Uterus (tissue), 4 donors: ENCODE measurements around the gene SIN3A. TPM values are rescaled to one million over a fixed set of nuclear protein-coding genes. Genes with fewer than 3 reads are reported as not detected.

Experiments
- DNase-seq, 2 donors: peaks; one replicate each; pipeline ENCODE4 v3.0.0-alpha.2; 2019 to 2020
- H3K27ac ChIP-seq, 2 donors: fragments of 200-600 bp; sonication (generic); 1 replicate in 1 of 2; 2 replicates in 1 of 2; pipeline ENCODE4 v1.5.1; 2016 to 2018
- H3K27me3 ChIP-seq, 2 donors: fragments of 200-600 bp; sonication (generic); one replicate each; pipeline ENCODE4 v1.5.1; 2018 to 2019; ENCODE audit warnings: control low read depth in 1 of 2
- H3K36me3 ChIP-seq, 2 donors: fragments of 200-600 bp; sonication (generic); one replicate each; pipeline ENCODE4 v1.5.1; 2019; ENCODE audit warnings: control low read depth in 1 of 2
- H3K4me1 ChIP-seq, 2 donors: fragments of 200-600 bp; sonication (generic); one replicate each; pipeline ENCODE4 v1.5.1; 2018 to 2019; ENCODE audit warnings: control low read depth in 1 of 2
- H3K4me3 ChIP-seq, 2 donors: fragments of 200-600 bp; sonication (generic); 1 replicate in 1 of 2; 2 replicates in 1 of 2; pipeline ENCODE4 v1.5.1; 2018 to 2019; ENCODE audit warnings: mild to moderate bottlenecking in 1 of 2
- H3K9me3 ChIP-seq, 2 donors: fragments of 200-600 bp; sonication (generic); one replicate each; pipeline ENCODE4 v1.5.1; 2019; ENCODE audit warnings: control low read depth in 1 of 2
- POLR2A ChIP-seq, 2 donors: fragments of 450-650 bp; IDR thresholded peaks; one replicate each; pipeline ENCODE4 v1.6.1; 2016; ENCODE audit warnings: antibody characterized with exemption in 2 of 2, mild to moderate bottlenecking in 1 of 2, moderate library complexity in 1 of 2
- intact Hi-C: fragments of 100-400 bp; cut with DNase I; formaldehyde crosslinking; loops from one replicate; pipeline ENCODE4 v1.15.1; 2023; ENCODE audit warnings: low total_unique reads
- total RNA-seq, 4 donors: library from RNA; depleted of rRNA in 3 of 4; stranded (reverse); fragments of >200 nt in 3 of 4; gene quantifications; one replicate each; pipeline versions ENCODE4 v1.1.0 to v1.2.4, GENCODE V29; 2014 to 2023
- TF ChIP-seq, protein P1 (sequence below), 4 experiments: fragments of 200-600 bp in 2 of 4; fragments of 450-650 bp in 2 of 4; sonication (generic) in 2 of 4; IDR thresholded peaks; one replicate each; pipeline ENCODE4 v1.5.1; 2016 to 2019; ENCODE audit warnings: antibody characterized with exemption in 4 of 4, mild to moderate bottlenecking in 2 of 4, moderate library complexity in 1 of 4
- donor health status: DM: yes; HTN: yes; CAD: no.

SIN3A gene
- total RNA-seq, 4 donors from 2014 or later = 20.3 to 116 (median 55.2) TPM

DNA sequence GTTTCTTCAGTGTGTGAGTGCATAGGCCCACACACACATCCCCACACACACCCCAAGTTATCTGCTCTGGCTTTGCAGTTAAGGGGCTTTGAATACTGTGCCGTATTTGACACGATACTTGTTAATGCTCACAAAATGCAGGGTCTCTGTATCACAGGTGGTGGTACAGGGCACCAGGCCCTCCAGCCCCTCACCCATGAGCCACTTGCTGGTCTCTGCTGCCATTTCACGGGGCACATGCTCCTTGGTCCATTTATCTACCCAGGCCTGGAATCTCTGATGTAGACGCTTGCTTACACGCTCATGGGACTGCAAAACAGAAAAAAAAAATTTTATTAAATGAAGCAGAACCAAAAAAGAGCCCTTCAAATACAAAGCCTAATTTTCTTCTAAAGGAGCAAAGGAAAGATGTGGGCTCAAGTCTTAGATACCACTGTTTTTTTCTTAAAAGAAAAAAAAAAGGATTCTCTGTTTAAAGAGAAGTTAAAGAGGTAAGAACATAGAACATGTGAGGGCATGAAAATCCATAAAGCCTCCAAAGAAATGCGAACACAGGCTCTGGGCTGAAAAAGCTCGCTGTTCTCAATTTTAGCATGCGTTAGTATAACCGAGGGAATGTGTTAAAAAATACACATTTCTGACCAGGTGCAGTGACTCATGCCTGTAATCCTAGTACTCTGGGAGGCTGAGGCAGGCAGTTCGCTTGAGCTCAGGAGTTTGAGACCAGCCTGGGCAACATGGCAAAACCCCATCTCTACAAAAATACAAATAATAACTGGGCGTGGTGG lies 79.4 kb downstream of the SIN3A start:
- intact Hi-C loops = no loop called here
- DNase-seq = no peak
- Histone ChIP-seq H3K4me3 (no peak overlapping the region), H3K27me3 (no peaks in the 10 kb centered on the region), H3K27ac (no peak overlapping the region), H3K4me1 (no peaks in the 10 kb centered on the region), H3K9me3 (no peaks in the 10 kb centered on the region), H3K36me3 (no peaks in the 10 kb centered on the region)
- no peak for TF ChIP-seq POLR2A (IDR thresholded peaks at IDR 0.05)

DNA sequence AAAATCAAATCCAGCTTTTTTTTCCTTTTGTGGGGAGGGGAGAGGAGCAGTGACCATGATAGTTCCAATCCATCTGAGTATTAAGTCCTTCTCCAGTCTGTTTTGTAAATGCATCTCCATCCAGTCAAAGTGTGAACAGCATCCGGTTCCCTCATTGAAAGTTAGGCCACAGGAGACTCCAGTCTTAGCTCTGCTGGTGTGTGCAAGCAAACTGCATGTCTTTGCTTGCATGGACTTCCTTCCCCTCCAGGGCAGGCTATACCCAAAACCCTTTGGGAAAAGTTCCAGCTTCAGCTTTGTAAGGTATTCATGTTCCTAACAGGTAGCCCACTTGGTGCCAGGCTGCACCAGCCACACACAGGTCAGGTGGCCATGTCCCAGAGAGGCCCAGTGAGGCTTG lies 80.0 kb downstream of the SIN3A start:
- no peak for TF ChIP-seq POLR2A (IDR thresholded peaks at IDR 0.05)
- Histone ChIP-seq H3K36me3 (no peaks in the 10 kb centered on the region), H3K4me1 (no peaks in the 10 kb centered on the region), H3K9me3 (no peaks in the 10 kb centered on the region), H3K4me3 (no peak overlapping the region), H3K27me3 (no peaks in the 10 kb centered on the region), H3K27ac (no peak overlapping the region)
- intact Hi-C loops = no loop called here
- DNase-seq = no peak

DNA sequence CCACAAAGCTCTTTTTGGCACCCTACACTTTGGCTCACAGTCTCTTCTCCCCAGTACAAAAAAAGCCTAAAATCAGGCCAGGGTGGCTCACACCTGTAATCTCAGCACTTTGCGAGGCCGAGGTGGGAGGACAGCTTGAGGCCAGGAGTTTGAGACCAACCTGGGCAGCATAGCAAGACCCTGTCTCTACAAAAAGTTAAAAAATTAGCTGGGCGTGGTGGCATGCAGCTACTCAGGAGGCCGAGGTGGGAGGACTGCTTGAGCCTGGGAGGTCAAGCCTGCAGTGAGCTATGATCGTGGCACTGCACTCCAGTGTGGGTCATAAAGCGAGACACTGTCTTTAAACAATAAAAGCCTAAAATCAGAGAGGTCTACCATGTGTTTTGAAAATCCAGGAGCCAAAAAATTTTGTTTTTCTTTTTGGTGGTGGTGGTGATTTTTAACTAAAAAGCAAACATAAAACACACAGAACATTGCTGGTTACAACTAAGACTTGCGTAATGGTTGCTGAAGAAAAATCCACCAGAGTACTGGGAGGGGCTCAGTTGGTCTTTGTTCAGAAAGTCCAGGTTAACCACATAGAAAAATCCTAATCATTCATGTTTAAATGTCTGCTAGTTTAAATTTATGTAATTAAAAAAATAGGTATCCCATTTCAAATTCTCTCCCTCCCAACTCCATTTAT lies 81.5 kb downstream of the SIN3A start:
- TF ChIP-seq, protein P1, sequence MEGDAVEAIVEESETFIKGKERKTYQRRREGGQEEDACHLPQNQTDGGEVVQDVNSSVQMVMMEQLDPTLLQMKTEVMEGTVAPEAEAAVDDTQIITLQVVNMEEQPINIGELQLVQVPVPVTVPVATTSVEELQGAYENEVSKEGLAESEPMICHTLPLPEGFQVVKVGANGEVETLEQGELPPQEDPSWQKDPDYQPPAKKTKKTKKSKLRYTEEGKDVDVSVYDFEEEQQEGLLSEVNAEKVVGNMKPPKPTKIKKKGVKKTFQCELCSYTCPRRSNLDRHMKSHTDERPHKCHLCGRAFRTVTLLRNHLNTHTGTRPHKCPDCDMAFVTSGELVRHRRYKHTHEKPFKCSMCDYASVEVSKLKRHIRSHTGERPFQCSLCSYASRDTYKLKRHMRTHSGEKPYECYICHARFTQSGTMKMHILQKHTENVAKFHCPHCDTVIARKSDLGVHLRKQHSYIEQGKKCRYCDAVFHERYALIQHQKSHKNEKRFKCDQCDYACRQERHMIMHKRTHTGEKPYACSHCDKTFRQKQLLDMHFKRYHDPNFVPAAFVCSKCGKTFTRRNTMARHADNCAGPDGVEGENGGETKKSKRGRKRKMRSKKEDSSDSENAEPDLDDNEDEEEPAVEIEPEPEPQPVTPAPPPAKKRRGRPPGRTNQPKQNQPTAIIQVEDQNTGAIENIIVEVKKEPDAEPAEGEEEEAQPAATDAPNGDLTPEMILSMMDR (IDR thresholded peaks at IDR 0.05) = no peak
- TF ChIP-seq POLR2A (IDR thresholded peaks at IDR 0.05) = no peak
- no peaks in the 10 kb centered on the region for H3K27me3 ChIP-seq
- H3K9me3 ChIP-seq = no peaks in the 10 kb centered on the region
- H3K27ac ChIP-seq = peak overlapping the region in 1 of 2 donors; percentile 92
- no peaks in the 10 kb centered on the region for H3K4me1 ChIP-seq
- no peak overlapping the region for H3K4me3 ChIP-seq
- intact Hi-C loops = loop anchor here (10.0 kb wide), 1 partner anchor 255 kb away; the partner anchor contains the start of gene SNUPN
- no peak for DNase-seq
- no peaks in the 10 kb centered on the region for H3K36me3 ChIP-seq

DNA sequence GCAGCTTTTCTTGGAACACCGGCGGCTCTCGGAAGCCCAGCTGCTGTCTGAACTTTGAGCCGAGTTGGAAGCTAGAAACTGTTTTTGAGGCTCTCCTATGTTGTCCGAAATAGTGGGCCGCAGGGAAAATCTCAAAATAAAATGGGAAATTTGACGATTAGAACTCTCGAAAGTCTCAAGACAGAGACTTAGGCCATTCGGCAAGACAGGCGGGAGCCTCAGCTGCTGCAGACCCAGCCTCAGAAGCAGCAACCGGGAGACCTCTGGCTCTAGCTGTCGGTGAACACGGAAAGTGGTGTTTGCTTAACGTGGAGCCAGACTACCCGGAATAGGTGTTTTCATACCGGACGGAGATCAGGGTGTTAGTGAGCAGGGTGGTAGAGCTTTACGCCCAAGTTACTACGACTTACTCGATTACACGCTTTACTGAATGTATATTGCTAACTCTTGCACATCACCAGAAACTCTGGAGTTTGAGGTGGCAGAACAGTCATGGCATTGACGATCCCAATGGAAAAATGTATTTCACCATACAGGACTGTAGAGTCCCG lies 82.7 kb downstream of the SIN3A start:
- no peaks in the 10 kb centered on the region for H3K9me3 ChIP-seq
- intact Hi-C loops = loop anchor here (10.0 kb wide), 1 partner anchor 256 kb away; the partner anchor contains the start of gene SNUPN
- H3K4me3 ChIP-seq = peak overlapping the region; percentile 85 to 98
- H3K4me1 ChIP-seq = no peaks in the 10 kb centered on the region
- TF ChIP-seq, protein P1 (IDR thresholded peaks at IDR 0.05) = peak in 1 of 4 experiments; percentile 1
- TF ChIP-seq POLR2A (IDR thresholded peaks at IDR 0.05) = no peak
- no peaks in the 10 kb centered on the region for H3K36me3 ChIP-seq
- peak overlapping the region; percentile 92 to 96 for H3K27ac ChIP-seq
- no peak for DNase-seq
- H3K27me3 ChIP-seq = no peaks in the 10 kb centered on the region

DNA sequence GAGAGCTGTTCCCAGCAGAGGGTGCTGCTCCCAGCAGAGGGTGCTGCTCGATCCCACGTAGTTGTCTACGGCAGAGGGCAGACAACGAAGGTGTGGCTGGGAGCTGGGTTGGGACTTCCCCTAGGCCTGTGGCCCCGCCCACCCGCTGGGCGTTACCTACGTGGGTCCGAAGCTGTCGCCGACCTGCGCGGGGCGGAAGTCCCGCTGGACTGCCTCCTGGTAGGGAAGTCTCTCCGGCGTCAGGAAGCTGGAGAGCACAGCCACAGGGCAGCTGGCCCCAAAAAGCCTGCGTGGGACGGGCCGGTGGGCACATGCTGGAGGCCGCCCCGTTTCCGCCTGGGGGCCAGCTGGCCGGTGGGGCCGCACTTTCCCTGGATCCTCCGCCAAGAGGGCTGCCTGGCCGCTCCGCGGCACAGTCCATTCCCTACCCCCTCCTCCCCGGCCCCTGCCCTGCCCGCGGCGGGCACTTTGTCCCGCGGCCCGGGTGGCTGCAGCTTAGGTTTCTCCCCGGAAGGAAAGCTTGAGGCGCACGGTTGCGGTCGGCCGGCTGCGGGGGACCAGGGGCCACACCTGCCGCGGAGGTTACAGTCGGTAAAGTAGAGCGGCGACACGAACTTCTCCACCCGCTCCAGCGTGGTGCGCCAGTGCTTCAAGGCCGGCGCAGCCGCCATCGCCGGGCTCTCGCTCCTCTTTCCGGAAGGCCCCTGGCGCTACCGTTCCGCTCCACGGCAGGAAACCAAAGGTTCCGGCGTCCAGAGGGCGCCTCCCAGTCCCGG lies 83.4 kb downstream of the SIN3A start, which contains the start of gene MAN2C1:
TSS of gene MAN2C1 (minus strand) at position 695 of the 776 bp plus-strand sequence. CDS start at position 671, 24 bp downstream.
- Histone ChIP-seq H3K27ac (peak within 1 kb of the TSS; percentile 92 to 96), H3K27me3 (no peaks in the 10 kb centered on the region), H3K4me3 (peak within 1 kb of the TSS; percentile 85 to 98), H3K4me1 (no peaks in the 10 kb centered on the region), H3K36me3 (no peaks in the 10 kb centered on the region), H3K9me3 (no peaks in the 10 kb centered on the region)
- TF ChIP-seq, protein P1 (IDR thresholded peaks at IDR 0.05) = peak; percentile 71 to 85 (median 77)
- TF ChIP-seq POLR2A (IDR thresholded peaks at IDR 0.05) = peak; percentile 48 to 71
- peak; percentile 92 to 94 for DNase-seq
- intact Hi-C loops = loop anchor here (10.0 kb wide), 1 partner anchor 257 kb away; the partner anchor contains the start of gene SNUPN
